ENCODE results near the gene OXCT1.
A peak's percentile ranks its signal among the peaks of the same experiment; 100 is the strongest.
"Not testable (repeated sequence)": the region's sequence is repeated elsewhere in the genome, so short reads cannot be mapped to it uniquely, and the experiment has no call there.

OXCT1 gene

GRCh38 chr5:41871852-41872251 lies 1.6 kb upstream of the OXCT1 start:
- no peak for DNase-seq

- DNase-seq, result no peak
Measured at GRCh38 chr5:41870627-41871048, 413 bp upstream of the OXCT1 start.

- DNase-seq, result no peak
Measured at GRCh38 chr5:41869151-41869723, 988 bp downstream of the OXCT1 start.

GRCh38 chr5:41863871-41864486 lies 6.2 kb downstream of the OXCT1 start:
- DNase-seq, result peak; percentile 17

GRCh38 chr5:41858890-41859289 lies 11.3 kb downstream of the OXCT1 start:
- no peak for DNase-seq

GRCh38 chr5:41857989-41858388 lies 12.2 kb downstream of the OXCT1 start:
- DNase-seq, result no peak

GRCh38 chr5:41856644-41857491 lies 13.4 kb downstream of the OXCT1 start:
- peak; percentile 80 for DNase-seq

- DNase-seq, result peak; percentile 32
Measured at GRCh38 chr5:41852293-41852692, 17.9 kb downstream of the OXCT1 start.

GRCh38 chr5:41851116-41851515 lies 19.1 kb downstream of the OXCT1 start:
- peak; percentile 40 for DNase-seq

- DNase-seq, result no peak
Measured at GRCh38 chr5:41848983-41849382, 21.2 kb downstream of the OXCT1 start.

- not testable (repeated sequence) for DNase-seq
Measured at GRCh38 chr5:41845751-41846150, 24.5 kb downstream of the OXCT1 start.

GRCh38 chr5:41844502-41844901 lies 25.7 kb downstream of the OXCT1 start:
- DNase-seq, result no peak

GRCh38 chr5:41843456-41844370 lies 26.5 kb downstream of the OXCT1 start:
- DNase-seq, result peak; percentile 64

GRCh38 chr5:41842777-41843176 lies 27.4 kb downstream of the OXCT1 start:
- no peak for DNase-seq

GRCh38 chr5:41841325-41841724 lies 28.9 kb downstream of the OXCT1 start:
- no peak for DNase-seq

GRCh38 chr5:41840251-41840650 lies 30.0 kb downstream of the OXCT1 start:
- no peak for DNase-seq

- no peak for DNase-seq
Measured at GRCh38 chr5:41837793-41838192, 32.4 kb downstream of the OXCT1 start.

GRCh38 chr5:41835645-41836044 lies 34.6 kb downstream of the OXCT1 start:
- DNase-seq, result peak; percentile 40

- no peak for DNase-seq
Measured at GRCh38 chr5:41834506-41834905, 35.7 kb downstream of the OXCT1 start.

- DNase-seq, result no peak
Measured at GRCh38 chr5:41832430-41832829, 37.8 kb downstream of the OXCT1 start.

GRCh38 chr5:41831155-41831554 lies 39.1 kb downstream of the OXCT1 start:
- DNase-seq, result peak; percentile 19

GRCh38 chr5:41827792-41828191 lies 42.4 kb downstream of the OXCT1 start:
- DNase-seq, result no peak

GRCh38 chr5:41822036-41822435 lies 48.2 kb downstream of the OXCT1 start:
- no peak for DNase-seq
